IPS-20b (cell line): ENCODE measurements around the gene NKAIN4.
A peak's percentile ranks its signal among the peaks of the same experiment; 100 is the strongest.
"Not testable (repeated sequence)": the region's sequence is repeated elsewhere in the genome, so short reads cannot be mapped to it uniquely, and the experiment has no call there.

Source experiments
- H3K27ac ChIP-seq: one replicate; pipeline ENCODE4 v1.5.1; 2013; ENCODE audit warnings: low read length
- H3K27me3 ChIP-seq: 2 replicates; pipeline ENCODE4 v1.6.1; 2013; ENCODE audit warnings: mild to moderate bottlenecking, low read length, inconsistent platforms; ENCODE audit not compliant: insufficient read depth
- H3K36me3 ChIP-seq: 2 replicates; pipeline ENCODE4 v1.6.1; 2013; ENCODE audit warnings: low read depth, mild to moderate bottlenecking, inconsistent platforms, low read length, moderate library complexity; ENCODE audit not compliant: insufficient read depth
- H3K4me1 ChIP-seq: 2 replicates; pipeline ENCODE4 v1.6.1; 2013; ENCODE audit warnings: mild to moderate bottlenecking, control low read depth, inconsistent platforms, low read length, moderate library complexity; ENCODE audit not compliant: insufficient read depth
- H3K4me3 ChIP-seq: 2 replicates; pipeline ENCODE4 v1.5.1; 2013; ENCODE audit warnings: mild to moderate bottlenecking, low read length, inconsistent platforms
- H3K9ac ChIP-seq: 2 replicates; pipeline ENCODE4 v1.6.1; 2013; ENCODE audit warnings: low read depth, mild to moderate bottlenecking, inconsistent platforms, low read length, moderate library complexity
- H3K9me3 ChIP-seq: 2 replicates; pipeline ENCODE4 v1.6.1; 2013; ENCODE audit warnings: mild to moderate bottlenecking, low read depth, low read length, inconsistent platforms; ENCODE audit not compliant: insufficient read depth

Gene NKAIN4

GRCh38 chr20:63259734-63260460 lies 5.6 kb upstream of the NKAIN4 start:
- Histone ChIP-seq H3K9me3 (no peaks in the 10 kb centered on the region), H3K4me3 (no peak overlapping the region), H3K36me3 (no peaks in the 10 kb centered on the region), H3K27ac (no peak overlapping the region), H3K27me3 (peaks cover 21% of the 10 kb centered on the region), H3K9ac (no peak overlapping the region), H3K4me1 (peaks cover 5% of the 10 kb centered on the region; the same call in 1 of the 2 replicates)

GRCh38 chr20:63258781-63259180 lies 4.5 kb upstream of the NKAIN4 start:
- Histone ChIP-seq H3K9me3 (no peaks in the 10 kb centered on the region), H3K9ac (no peak overlapping the region), H3K27me3 (peaks cover 25% of the 10 kb centered on the region), H3K27ac (no peak overlapping the region), H3K36me3 (no peaks in the 10 kb centered on the region), H3K4me1 (peaks cover 5% of the 10 kb centered on the region; the same call in 1 of the 2 replicates), H3K4me3 (no peak overlapping the region)

- Histone ChIP-seq H3K36me3 (no peaks in the 10 kb centered on the region), H3K27ac (no peak overlapping the region), H3K9ac (no peak overlapping the region), H3K9me3 (no peaks in the 10 kb centered on the region), H3K4me3 (no peak overlapping the region), H3K4me1 (peaks cover 9% of the 10 kb centered on the region; the same call in 1 of the 2 replicates), H3K27me3 (peaks cover 35% of the 10 kb centered on the region)
Measured at GRCh38 chr20:63257629-63258028, 3.4 kb upstream of the NKAIN4 start.

- Histone ChIP-seq H3K4me1 (peaks cover 9% of the 10 kb centered on the region; the same call in 1 of the 2 replicates), H3K9me3 (no peaks in the 10 kb centered on the region), H3K4me3 (no peak overlapping the region), H3K9ac (no peak overlapping the region), H3K27ac (no peak overlapping the region), H3K36me3 (no peaks in the 10 kb centered on the region), H3K27me3 (peaks cover 41% of the 10 kb centered on the region)
Measured at GRCh38 chr20:63256954-63257353, 2.7 kb upstream of the NKAIN4 start.

- Histone ChIP-seq H3K36me3 (no peaks in the 10 kb centered on the region), H3K27ac (no peak overlapping the region), H3K4me3 (no peak overlapping the region), H3K27me3 (peaks cover 45% of the 10 kb centered on the region), H3K9ac (no peak overlapping the region), H3K9me3 (no peaks in the 10 kb centered on the region), H3K4me1 (peaks cover 9% of the 10 kb centered on the region; the same call in 1 of the 2 replicates)
Measured at GRCh38 chr20:63255931-63256704, 1.9 kb upstream of the NKAIN4 start.

- no peak overlapping the region; the same call in 1 of the 2 replicates for H3K9ac ChIP-seq
- H3K36me3 ChIP-seq = no peaks in the 10 kb centered on the region
- H3K9me3 ChIP-seq = no peaks in the 10 kb centered on the region
- H3K27ac ChIP-seq = no peak overlapping the region
- H3K4me3 ChIP-seq = peak overlapping the region; percentile 66
- peaks cover 9% of the 10 kb centered on the region; the same call in 1 of the 2 replicates for H3K4me1 ChIP-seq
- peaks cover 45% of the 10 kb centered on the region for H3K27me3 ChIP-seq
Measured at GRCh38 chr20:63254606-63255384, 532 bp upstream of the NKAIN4 start.

GRCh38 chr20:63253438-63254231 lies 628 bp downstream of the NKAIN4 start:
- Histone ChIP-seq H3K27ac (no peak overlapping the region), H3K4me1 (peaks cover 9% of the 10 kb centered on the region; the same call in 1 of the 2 replicates), H3K27me3 (peaks cover 45% of the 10 kb centered on the region), H3K9me3 (no peaks in the 10 kb centered on the region), H3K9ac (peak overlapping the region; percentile 27; the same call in 1 of the 2 replicates), H3K4me3 (peak overlapping the region; percentile 63; the same call in 1 of the 2 replicates), H3K36me3 (no peaks in the 10 kb centered on the region)

GRCh38 chr20:63253065-63253437 lies 1.2 kb downstream of the NKAIN4 start:
- peak overlapping the region; percentile 27; the same call in 1 of the 2 replicates for H3K9ac ChIP-seq

GRCh38 chr20:63252284-63252711 lies 2.0 kb downstream of the NKAIN4 start:
- Histone ChIP-seq H3K4me1 (peaks cover 9% of the 10 kb centered on the region; the same call in 1 of the 2 replicates), H3K27me3 (peaks cover 48% of the 10 kb centered on the region), H3K36me3 (no peaks in the 10 kb centered on the region), H3K9me3 (no peaks in the 10 kb centered on the region), H3K9ac (no peak overlapping the region), H3K4me3 (no peak overlapping the region), H3K27ac (no peak overlapping the region)

More at GRCh38 chr20:63253065-63253437, 1.2 kb downstream of the NKAIN4 start:
- Histone ChIP-seq H3K36me3 (no peaks in the 10 kb centered on the region), H3K4me1 (peaks cover 9% of the 10 kb centered on the region; the same call in 1 of the 2 replicates), H3K27ac (no peak overlapping the region), H3K9me3 (no peaks in the 10 kb centered on the region), H3K4me3 (peak overlapping the region; percentile 63; the same call in 1 of the 2 replicates), H3K27me3 (peaks cover 45% of the 10 kb centered on the region)

GRCh38 chr20:63251350-63251749 lies 2.9 kb downstream of the NKAIN4 start:
- H3K9me3 ChIP-seq, H3K27ac ChIP-seq, H3K36me3 ChIP-seq, H3K9ac ChIP-seq, H3K4me3 ChIP-seq: not testable (repeated sequence)
- Histone ChIP-seq H3K4me1 (peaks cover 13% of the 10 kb centered on the region; the same call in 1 of the 2 replicates), H3K27me3 (peaks cover 50% of the 10 kb centered on the region)
